ENCODE data around the gene TECTA.

DNA sequence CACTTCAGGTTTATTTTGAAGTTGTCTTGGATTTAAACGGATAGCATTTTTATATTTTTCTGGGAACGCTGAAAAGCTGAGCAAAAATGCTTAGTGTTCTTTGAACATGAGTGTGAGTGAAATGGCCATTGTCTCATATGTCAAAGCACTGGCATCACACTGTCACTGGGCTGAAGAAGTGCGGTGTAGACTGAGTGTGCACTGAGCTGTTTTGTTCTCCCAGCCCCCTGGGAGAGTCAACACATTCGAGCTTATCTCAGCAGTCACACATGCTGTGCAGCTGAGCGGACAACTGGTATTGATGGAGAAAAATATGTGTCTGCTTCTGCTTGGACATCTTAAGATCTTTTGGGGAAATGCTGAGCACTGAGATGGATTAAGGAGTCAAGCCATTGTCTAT is 90.8 kb downstream of the TECTA start:
- TF ChIP-seq, protein P1, sequence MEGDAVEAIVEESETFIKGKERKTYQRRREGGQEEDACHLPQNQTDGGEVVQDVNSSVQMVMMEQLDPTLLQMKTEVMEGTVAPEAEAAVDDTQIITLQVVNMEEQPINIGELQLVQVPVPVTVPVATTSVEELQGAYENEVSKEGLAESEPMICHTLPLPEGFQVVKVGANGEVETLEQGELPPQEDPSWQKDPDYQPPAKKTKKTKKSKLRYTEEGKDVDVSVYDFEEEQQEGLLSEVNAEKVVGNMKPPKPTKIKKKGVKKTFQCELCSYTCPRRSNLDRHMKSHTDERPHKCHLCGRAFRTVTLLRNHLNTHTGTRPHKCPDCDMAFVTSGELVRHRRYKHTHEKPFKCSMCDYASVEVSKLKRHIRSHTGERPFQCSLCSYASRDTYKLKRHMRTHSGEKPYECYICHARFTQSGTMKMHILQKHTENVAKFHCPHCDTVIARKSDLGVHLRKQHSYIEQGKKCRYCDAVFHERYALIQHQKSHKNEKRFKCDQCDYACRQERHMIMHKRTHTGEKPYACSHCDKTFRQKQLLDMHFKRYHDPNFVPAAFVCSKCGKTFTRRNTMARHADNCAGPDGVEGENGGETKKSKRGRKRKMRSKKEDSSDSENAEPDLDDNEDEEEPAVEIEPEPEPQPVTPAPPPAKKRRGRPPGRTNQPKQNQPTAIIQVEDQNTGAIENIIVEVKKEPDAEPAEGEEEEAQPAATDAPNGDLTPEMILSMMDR (IDR thresholded peaks at IDR 0.05) = no peak
- no peak for TF ChIP-seq POLR2A (IDR thresholded peaks at IDR 0.05)
